HG03196 (cell line): Measurements from ENCODE around the gene FRMPD3.

Experiments used
- ATAC-seq: cut with Tn5 transposase; IDR thresholded peaks from one replicate; pipeline ENCODE4 v1.9.1; 2021; ENCODE audit not compliant: unreplicated experiment

FRMPD3 gene

DNA sequence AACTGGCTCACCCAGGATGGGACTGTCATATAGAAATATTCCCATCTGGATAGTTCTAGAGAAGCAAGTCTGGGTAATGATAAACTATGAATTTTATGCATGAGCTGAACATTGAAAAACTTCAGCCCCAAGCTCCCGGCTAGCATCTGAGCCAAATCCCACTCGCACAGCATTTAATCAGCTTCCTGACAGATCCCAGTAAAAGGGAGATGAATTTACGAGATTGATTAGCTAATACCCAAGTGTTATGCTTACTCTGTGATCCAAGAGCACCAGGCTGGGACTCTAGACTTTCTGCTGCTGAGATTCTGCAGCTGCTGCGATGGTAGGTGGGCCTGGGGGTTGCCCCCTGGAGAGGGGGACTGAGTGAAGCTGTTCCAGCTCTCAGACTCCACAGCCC, 28.0 kb downstream of the FRMPD3 start:
- ATAC-seq = no peak

DNA sequence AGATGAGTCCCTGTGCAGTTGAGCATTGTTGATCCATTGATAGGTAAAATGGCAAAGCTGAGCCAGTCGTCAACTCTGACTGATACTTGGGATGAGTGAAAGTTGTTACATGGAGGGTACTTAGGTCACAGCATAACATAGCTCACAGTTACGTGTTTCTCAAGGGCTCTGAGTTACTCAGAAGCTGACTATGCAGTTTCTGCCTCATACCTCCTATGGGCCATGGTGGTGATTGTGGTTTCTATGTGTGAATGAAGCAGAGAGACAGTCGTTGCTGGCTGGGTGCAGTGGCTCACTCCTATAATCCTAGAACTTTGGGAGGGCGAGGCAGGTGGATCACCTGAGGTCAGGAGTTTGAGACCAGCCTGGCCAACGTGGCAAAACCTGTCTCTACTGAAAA, 30.8 kb downstream of the FRMPD3 start:
- ATAC-seq = no peak

DNA sequence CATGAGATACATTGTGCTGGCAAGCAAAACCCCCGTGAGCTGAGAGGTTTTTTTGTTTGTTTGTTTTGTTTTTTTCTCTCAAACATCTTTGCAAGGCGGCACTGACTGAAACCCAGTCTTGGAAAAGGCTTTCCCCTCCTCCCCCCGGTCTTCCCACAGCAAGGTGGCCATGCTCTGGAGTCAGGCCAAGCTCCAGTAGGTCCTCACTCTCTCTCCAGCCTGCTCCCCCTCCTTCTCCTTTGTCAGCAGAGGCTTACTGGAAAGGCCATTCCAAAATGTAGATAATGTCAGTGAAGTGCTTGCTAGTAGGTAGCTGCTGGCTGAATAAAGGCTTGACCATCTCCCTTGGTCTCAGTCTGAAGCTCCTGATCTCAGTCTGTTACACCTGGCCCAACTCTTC, 32.6 kb downstream of the FRMPD3 start:
- ATAC-seq = no peak

DNA sequence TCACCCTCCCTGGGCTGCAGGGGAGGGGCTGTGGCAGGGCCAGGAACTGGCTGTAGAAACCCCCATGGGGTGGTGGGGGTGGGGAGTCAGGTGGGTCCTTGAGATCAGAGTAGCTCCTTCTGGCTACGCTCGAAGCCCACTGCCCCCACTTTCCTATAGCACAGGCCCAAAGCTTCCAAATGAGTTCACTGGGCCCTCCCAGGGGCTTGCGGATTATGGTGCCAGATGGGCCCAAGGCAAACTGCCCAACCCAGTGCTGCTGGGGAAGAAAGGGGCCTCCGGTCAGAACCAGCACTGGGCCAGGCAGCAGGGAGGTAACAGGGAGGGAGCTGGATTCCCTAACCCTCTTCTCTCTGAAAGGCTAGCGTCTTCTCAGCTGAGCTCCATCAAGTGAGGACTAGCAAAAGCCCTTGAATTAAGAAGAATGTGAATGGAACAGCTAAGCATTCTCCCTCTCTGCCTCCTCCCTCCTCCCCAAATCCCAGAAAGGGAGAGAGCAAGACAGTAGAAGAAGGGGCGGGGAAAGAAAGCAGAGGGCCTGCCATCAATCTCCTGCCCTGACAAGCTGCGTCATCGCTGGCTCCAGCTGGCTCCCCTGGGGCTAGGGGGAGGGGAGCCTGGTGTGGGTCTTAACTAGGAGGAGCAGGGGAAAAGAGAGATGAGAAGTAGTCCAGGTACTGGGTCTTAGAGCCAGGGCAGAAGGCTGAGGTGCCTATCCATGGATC, 34.7 kb downstream of the FRMPD3 start:
- ATAC-seq = no peak

DNA sequence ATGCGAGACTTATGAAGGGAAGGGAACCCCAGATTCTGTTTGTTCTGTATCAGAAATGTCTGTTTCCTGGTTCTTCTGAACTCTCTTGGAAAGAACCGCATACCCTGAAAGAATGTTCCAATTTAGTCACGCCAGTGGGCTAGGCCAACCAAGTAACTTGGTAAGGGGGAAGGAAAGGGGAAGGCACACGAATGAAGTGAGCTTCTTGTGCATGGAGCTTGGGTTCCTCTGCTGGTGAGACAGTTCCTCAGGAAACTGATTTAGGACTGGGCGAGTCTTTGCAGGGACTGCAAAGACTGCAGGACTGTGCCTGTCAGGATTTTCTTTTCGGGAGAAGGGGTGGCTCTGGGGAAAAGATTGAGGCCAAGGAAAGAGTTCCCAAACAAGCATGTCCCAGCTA, 35.6 kb downstream of the FRMPD3 start:
- no peak for ATAC-seq

DNA sequence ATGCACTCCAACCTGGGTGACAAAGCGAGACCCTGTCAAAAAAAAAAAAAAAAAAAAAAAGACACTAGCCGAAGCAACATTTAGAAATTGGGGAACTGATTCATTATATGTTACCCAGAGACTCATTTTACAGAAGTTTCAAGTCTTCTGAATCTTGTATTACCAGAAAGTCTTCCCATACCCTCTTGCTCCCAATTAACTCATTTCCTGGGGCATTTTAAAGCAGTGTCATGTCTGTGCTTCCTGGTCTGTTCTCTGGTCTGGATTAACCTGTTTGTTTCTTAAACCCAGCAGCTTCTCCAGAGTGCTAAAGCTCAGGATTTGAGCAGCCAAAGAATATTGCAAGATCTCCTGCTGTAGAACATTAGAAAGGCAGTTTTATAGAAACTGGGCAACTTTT, 43.7 kb downstream of the FRMPD3 start:
- no peak for ATAC-seq

DNA sequence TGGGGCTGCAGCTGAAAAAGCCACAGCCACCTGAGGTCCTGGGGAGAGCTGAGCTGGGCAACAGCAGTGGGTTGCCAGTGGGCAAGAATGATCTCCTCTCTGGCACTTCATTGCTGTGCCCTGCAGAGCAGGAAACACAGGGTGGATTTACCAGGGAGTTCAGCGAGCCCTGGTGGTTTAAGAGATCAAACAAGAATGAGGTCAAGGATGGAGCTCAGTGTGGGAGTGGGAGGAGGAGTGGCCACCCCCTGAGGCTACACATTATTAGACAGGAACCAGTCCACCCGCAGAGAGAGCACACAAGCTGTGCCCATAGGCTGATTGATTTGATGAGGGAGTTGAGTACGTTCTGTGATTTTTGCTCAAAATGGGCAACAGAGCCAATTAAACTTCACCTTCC, 47.3 kb downstream of the FRMPD3 start:
- ATAC-seq = no peak
